C1 segment of cervical spinal cord (tissue), 14 donors: ENCODE results near the gene DUSP10.

Source experiments
- DNase-seq, 14 donors: peaks; one replicate each; lab custom pipeline; 2025; lab: John Stamatoyannopoulos, UW

Gene DUSP10

DNA sequence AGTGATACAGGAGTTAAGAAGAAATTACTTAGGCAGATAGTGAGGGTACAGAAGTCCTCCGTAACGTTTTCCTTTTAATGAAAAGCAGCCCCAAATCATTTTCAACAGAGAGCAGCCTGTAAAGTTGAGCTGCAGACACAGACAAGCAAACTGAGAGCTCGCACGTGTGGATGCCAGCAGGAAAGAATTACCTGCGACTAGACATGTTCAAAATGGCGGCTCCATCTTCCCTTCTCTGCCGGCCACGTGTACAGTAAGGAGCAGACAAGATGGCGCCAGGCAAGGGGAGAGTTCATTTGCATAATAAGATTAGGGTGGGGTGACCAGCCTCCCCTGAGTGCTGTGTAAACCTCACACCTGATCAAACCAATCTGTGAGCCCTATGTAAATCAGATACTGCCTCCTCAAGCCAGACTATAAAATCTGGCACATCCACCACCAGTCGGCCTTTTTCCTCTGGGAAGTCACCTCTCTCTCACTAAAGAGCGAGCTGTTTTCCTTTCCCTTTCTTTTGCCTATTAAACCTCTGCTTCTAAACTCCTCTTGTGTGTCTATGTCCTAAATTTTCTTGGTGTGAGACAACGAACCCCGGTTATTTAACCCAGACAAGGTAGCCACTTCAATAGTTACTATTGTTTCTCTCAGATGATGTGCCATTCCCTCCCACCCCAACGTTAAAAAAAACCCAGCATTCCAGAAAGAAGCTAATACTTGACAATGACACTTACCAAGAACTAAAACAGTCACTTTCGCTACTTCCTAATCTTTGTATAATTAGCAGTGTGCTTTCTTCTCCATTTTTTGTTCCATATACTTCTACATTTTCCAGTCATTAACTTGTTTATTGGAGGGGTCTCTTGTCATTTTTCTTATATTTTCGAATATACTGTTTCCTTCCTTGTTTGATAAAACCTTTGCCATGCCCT lies 27.4 kb downstream of the DUSP10 start:
- DNase-seq = no peak

GRCh38 chr1:221712776-221713431 lies 29.0 kb downstream of the DUSP10 start:
- DNase-seq = peak in 1 of 14 donors; percentile 17

DNA sequence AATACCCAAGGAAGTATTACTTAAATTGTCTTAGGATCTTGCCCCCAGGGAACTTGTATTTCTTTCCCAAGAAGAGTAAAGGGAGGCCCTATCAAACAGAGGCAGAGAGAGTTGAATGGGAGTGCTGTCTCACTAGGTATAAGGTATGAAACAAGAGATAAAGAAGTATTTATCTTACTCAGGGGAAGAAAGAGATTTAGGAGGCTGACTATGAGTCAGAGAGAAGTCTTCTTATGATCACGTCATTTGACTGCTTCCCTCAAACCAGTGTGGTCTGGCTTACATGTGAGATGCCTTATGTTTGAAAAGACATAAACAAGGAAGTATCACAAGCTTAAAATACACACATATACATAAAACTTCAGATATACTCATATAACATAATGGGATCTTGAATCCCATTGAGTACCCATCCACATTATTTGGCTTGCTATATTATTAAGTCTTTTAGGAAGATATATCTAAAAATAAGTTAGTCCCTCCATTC lies 29.6 kb downstream of the DUSP10 start:
- DNase-seq = no peak

DNA sequence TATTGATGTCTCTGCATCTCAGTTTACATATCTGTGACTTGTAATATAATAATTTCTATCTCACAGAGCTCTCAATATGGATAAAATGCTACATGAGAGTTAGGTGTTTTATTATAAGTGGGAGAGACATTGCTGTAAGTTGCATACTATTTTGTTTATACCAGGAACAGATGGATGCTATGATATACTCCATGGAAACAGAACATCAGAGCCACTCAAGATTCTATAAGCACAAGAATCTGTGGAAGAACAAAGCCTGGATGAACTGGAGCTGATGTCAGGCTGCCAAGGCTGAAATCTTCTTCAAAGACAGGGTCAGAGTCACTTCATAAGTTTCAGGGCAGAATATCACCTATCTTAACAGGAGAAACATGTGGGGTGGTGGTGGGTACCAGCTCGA lies 30.2 kb downstream of the DUSP10 start:
- DNase-seq = no peak

DNA sequence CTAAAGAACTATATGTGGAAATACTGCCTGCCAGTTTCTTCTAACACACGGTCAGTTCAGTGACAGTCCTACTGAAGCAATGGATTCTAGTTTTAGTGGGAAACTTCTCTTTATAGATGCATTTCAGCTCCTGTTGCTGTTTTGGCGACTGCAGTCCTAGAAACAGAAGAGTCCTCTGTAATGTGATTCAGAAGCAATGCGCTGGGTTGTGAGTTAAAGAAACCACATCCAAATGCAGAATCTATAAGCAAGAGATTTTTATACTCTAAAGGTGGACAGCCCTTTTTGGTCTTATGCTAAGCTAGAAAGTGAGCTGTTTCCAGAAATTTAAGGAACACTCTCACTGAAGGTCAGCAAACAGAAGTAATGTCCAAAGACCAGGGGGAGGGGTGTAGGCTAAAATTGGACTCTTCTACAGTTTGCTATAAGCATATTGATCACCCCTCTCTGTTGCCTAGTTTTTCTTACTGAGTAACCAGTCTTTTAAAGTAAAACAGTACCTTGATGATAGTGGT lies 30.8 kb downstream of the DUSP10 start:
- peak in 1 of 14 donors; percentile 60 for DNase-seq

GRCh38 chr1:221709854-221710253 lies 32.0 kb downstream of the DUSP10 start:
- no peak for DNase-seq

DNA sequence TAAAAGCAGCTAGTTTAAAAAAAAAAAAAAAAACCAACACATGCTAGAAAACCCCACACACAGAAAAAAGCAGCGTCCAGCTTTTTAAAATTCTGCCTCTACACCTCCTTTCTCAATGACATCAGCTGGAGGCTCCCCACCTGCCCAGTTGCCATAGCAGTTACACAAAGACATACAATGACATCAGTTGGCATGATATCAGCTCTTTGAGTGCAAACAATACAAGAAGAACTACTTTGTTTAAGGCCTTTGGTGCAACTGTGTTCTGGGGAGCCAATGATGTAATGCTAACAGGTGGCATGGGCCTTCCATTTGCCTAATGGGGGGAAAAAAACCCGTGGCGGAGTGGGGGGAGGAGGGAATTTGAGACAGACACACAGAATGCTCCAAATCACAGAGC lies 32.9 kb downstream of the DUSP10 start:
- DNase-seq = peak in 8 of 14 donors; percentile 4 to 59 (median 46)

DNA sequence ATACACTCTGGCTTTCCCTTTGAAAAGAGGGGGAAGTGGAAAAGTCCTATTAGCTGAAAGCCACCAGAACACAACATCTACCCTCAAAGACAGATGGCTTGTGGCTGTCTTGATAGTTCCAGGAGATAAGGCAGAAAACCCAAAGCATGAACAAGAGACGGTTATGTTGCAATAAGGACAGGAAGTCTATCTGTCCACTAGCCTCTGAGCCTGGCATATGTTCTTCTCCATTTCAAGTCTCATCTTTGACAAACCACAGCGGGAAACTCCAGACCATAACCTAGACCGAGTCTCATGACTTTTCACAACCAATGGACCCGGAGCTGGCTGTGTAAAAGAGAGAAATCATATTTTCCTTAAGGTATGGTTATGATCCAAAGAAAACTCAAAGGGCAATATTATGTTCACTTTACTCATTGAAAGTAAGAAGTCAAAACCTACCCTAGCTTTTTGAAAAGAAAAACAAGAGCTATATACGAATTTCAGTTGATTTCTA lies 33.8 kb downstream of the DUSP10 start:
- peak in 4 of 14 donors; percentile 32 to 49 (median 38) for DNase-seq

GRCh38 chr1:221706876-221707582 lies 34.9 kb downstream of the DUSP10 start:
- no peak for DNase-seq

GRCh38 chr1:221706191-221706590 lies 35.7 kb downstream of the DUSP10 start:
- DNase-seq = no peak

DNA sequence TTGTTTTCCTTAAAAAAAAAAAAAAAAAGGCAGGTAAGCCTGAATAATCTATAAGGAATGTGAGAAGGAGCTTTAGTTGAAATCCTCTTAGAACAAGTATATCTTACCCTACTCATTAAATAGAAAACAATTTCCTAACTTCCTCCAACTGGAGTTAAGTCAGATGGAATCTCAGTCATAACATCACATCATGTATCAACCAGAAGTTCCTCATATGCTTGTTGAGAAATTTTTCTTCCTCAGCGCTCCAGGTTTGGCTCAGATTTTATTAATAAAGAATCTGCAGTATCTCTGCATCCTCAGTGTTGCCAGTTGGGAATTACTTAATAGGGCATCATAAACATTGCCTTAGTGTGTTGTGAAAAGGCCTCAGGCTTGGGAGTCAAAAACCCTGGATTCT lies 37.6 kb downstream of the DUSP10 start:
- DNase-seq = no peak

- DNase-seq = no peak
These were observed 40.2 kb downstream of the DUSP10 start for GRCh38 chr1:221701570-221702186.

DNA sequence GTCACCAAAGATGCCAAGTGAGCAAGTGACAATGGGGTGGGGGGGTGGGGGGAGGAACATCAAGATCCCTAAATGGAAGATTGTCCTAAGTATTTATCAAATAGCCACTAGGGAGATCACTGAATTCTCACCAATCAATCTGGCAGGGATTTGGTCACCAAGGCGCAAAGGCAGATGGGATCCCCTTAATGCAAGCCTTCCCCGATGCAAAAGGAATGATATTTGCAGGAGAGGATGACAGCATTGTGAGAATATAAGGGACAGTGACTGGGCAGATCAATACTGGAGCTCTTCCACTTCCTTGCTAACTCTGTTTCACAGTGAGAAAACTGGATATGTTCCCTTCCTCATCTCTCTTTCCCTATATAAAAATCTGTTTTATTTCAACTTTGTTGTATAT lies 40.9 kb downstream of the DUSP10 start:
- no peak for DNase-seq

- DNase-seq = no peak
These were observed 41.4 kb downstream of the DUSP10 start for GRCh38 chr1:221700536-221700935.

GRCh38 chr1:221699978-221700519 lies 41.8 kb downstream of the DUSP10 start:
- DNase-seq = no peak

- DNase-seq = no peak
These were observed 42.3 kb downstream of the DUSP10 start for GRCh38 chr1:221699577-221699976.

DNA sequence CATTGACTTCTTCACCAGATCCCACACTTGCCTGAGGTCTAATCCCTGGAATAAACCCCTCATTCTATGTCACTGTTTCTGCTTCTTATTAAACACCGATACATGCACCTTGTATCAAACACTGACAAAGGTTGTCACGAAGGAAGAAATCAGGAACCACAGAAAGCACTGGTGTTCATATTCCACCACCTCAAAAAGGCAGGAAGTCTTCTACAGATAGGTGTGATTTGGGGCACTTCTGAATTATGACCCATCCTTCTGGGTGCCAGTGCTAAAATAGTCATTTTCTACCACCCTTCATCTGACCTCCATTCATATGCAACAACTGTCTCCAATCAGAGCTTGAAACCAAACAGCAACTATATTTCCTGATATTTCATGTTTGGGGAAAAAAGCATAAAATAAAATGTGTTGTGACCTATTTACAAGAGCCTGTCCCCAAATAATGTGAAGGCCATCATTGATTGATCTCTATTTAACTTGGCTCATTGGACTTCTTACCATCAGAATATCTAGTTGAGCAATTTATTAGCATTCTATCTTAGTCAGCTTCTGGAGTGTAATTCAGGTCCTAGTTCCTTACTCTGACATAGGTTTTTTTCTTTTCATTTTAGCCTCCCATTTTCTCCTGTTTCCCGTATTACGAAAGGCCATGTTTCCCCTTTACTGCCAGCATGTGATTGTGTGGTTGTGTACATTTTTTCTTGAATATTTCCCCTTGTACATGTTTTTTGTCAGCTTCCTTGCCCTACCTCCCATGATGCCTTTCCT lies 43.1 kb downstream of the DUSP10 start:
- no peak for DNase-seq

DNA sequence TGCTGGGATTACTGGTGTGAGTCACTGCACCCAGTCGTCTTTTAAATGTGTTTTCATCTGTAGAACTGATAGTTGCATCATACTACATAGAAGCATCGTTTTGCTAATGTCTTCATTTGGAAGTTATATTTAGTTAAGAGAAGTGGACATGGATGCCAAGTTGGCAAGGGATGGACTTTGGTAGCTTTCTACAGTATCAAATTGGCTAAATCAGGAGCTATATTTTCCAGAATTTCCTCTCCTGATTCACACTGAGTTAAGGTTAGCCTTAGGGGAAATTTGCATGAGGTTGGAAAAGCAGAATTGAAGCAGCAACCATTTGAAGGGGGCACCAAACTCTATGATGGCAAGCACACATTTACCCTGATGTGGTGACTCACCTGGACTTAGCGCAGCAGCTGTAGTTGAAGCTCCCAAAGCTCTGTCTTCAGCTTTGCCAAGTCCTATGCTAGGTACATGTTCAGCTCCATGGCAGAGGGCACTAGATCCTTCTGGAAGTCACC lies 43.9 kb downstream of the DUSP10 start:
- DNase-seq = no peak

GRCh38 chr1:221696718-221697461 lies 45.0 kb downstream of the DUSP10 start:
- DNase-seq = no peak
